ENCODE data around the gene CACNB1. TPM values are rescaled to one million over a fixed set of nuclear protein-coding genes. Genes with fewer than 3 reads are reported as not detected.

The CACNB1 gene
- polyA plus RNA-seq, 1 donor from 2014 or later: 18.9 TPM

GRCh38 chr17:39200070-39200879, 2.8 kb upstream of the CACNB1 start, which contains the start of gene RPL19:
Gene RPL19 (plus strand): TSS chr17:39200283. CDS start chr17:39200345, 62 bp downstream.
- peak within 1 kb of the TSS; percentile 85 for H3K4me3 ChIP-seq (ENCODE audit: low read length)
- peak within 1 kb of the TSS; percentile 66 for H3K4me2 ChIP-seq (ENCODE audit: low read length)
- H3K9me2 ChIP-seq (ENCODE audit: insufficient read depth, low read length): no peaks in the 10 kb centered on the region
- no peaks in the 10 kb centered on the region for H3K27me3 ChIP-seq (ENCODE audit: insufficient read depth, low read depth, low read length)
- H4K20me1 ChIP-seq (ENCODE audit: insufficient read depth): no peaks in the 10 kb centered on the region
- H3K36me3 ChIP-seq (ENCODE audit: insufficient read depth, low read length): no peaks in the 10 kb centered on the region
- TF ChIP-seq EP300 (conservative IDR thresholded peaks at IDR 0.05; ENCODE audit: poor library complexity, severe bottlenecking) (peak; percentile 28), EZH2 (IDR thresholded peaks at IDR 0.05; ENCODE audit: borderline replicate concordance, insufficient read depth, low read length, poor library complexity, severe bottlenecking) (no peak), TAF1 (IDR thresholded peaks at IDR 0.05; ENCODE audit: low read depth) (peak; percentile 76), RAD21 (conservative IDR thresholded peaks at IDR 0.05) (peak; percentile 15), REST (IDR thresholded peaks at IDR 0.05; ENCODE audit: borderline replicate concordance) (peak; percentile 40), SMC3 (conservative IDR thresholded peaks at IDR 0.05; ENCODE audit: poor library complexity) (peak; percentile 19), MXI1 (conservative IDR thresholded peaks at IDR 0.05; ENCODE audit: poor library complexity, severe bottlenecking) (peak; percentile 96), POLR2AphosphoS5 (IDR thresholded peaks at IDR 0.05) (peak; percentile 82), CTCF (IDR thresholded peaks at IDR 0.05; ENCODE audit: poor library complexity, severe bottlenecking) (no peak)
- H3K9ac ChIP-seq (ENCODE audit: low read length): peak within 1 kb of the TSS; percentile 92
- H3K9me3 ChIP-seq (ENCODE audit: low read length): no peaks in the 10 kb centered on the region
- H3K27ac ChIP-seq (ENCODE audit: low read length): peak within 1 kb of the TSS; percentile 86
- H3F3A ChIP-seq (ENCODE audit: insufficient read depth, low read length, poor library complexity, severe bottlenecking): no peaks in the 10 kb centered on the region
- peaks cover 37% of the 10 kb centered on the region for H3K79me2 ChIP-seq (replicated peaks; ENCODE audit: insufficient read depth, low read length)
- peak within 1 kb of the TSS; percentile 60 for H2AFZ ChIP-seq (ENCODE audit: low read depth, low read length)

- Histone ChIP-seq H3K36me3 (ENCODE audit: insufficient read depth, low read length) (no peaks in the 10 kb centered on the region), H3K9ac (ENCODE audit: low read length) (peak overlapping the region; percentile 92), H3K79me2 (replicated peaks; ENCODE audit: insufficient read depth, low read length) (peaks cover 42% of the 10 kb centered on the region), H3K9me3 (ENCODE audit: low read length) (no peaks in the 10 kb centered on the region), H3K27me3 (ENCODE audit: insufficient read depth, low read depth, low read length) (no peaks in the 10 kb centered on the region), H4K20me1 (ENCODE audit: insufficient read depth) (no peaks in the 10 kb centered on the region), H3K4me3 (ENCODE audit: low read length) (peak overlapping the region; percentile 85), H3K4me2 (ENCODE audit: low read length) (peak overlapping the region; percentile 42), H2AFZ (ENCODE audit: low read depth, low read length) (peak overlapping the region; percentile 60), H3K27ac (ENCODE audit: low read length) (peak overlapping the region; percentile 86), H3K9me2 (ENCODE audit: insufficient read depth, low read length) (no peaks in the 10 kb centered on the region), H3F3A (ENCODE audit: insufficient read depth, low read length, poor library complexity, severe bottlenecking) (no peaks in the 10 kb centered on the region)
- TF ChIP-seq REST (IDR thresholded peaks at IDR 0.05; ENCODE audit: borderline replicate concordance): no peak
- TF ChIP-seq RAD21 (conservative IDR thresholded peaks at IDR 0.05): no peak
- no peak for TF ChIP-seq CTCF (IDR thresholded peaks at IDR 0.05; ENCODE audit: poor library complexity, severe bottlenecking)
- TF ChIP-seq POLR2AphosphoS5 (IDR thresholded peaks at IDR 0.05): peak; percentile 79
- TF ChIP-seq SMC3 (conservative IDR thresholded peaks at IDR 0.05; ENCODE audit: poor library complexity): no peak
Measured at GRCh38 chr17:39199820-39200069, 2.3 kb upstream of the CACNB1 start.
